Measurements from ENCODE around the gene ZNF429. TPM values are rescaled to one million over a fixed set of nuclear protein-coding genes. Genes with fewer than 3 reads are reported as not detected.
"Not testable (repeated sequence)": the region's sequence is repeated elsewhere in the genome, so short reads cannot be mapped to it uniquely, and the experiment has no call there.

The ZNF429 gene
- total RNA-seq, 2 experiments from 2014 or later = 11.4 to 12.7 TPM

GRCh38 chr19:21559444-21559843 lies 54.0 kb downstream of the ZNF429 start:
- Mint-ChIP-seq H3K27me3 (no peaks in the 10 kb centered on the region), H3K4me1 (no peaks in the 10 kb centered on the region), H3K9me3 (peaks cover 41% of the 10 kb centered on the region), H3K27ac (no peak overlapping the region), H3K4me3 (no peak overlapping the region), H3K36me3 (ENCODE audit: low read depth) (peaks cover 69% of the 10 kb centered on the region)
- no peak for DNase-seq
- CTCF ChIA-PET = interaction anchor here (0.6 kb wide), 1 partner anchor 143 kb away, joined by 3 read pairs; no protein-coding TSS in a partner anchor
- POLR2A ChIA-PET = no interaction called here

- H3K36me3 Mint-ChIP-seq (ENCODE audit: low read depth) = peaks cover 60% of the 10 kb centered on the region
- H3K27ac Mint-ChIP-seq = no peak overlapping the region
- H3K27me3 Mint-ChIP-seq = no peaks in the 10 kb centered on the region
- DNase-seq = no peak
- H3K4me3 Mint-ChIP-seq = no peak overlapping the region
- CTCF ChIA-PET = no interaction called here
- POLR2A ChIA-PET = no interaction called here
- H3K4me1 Mint-ChIP-seq = peaks cover 19% of the 10 kb centered on the region
- peaks cover 40% of the 10 kb centered on the region for H3K9me3 Mint-ChIP-seq
Measured at GRCh38 chr19:21564406-21564805, 59.0 kb downstream of the ZNF429 start.

- peaks cover 51% of the 10 kb centered on the region for H3K36me3 Mint-ChIP-seq (ENCODE audit: low read depth)
- H3K4me3 Mint-ChIP-seq = no peak overlapping the region
- peaks cover 19% of the 10 kb centered on the region for H3K4me1 Mint-ChIP-seq
- no peak overlapping the region for H3K27ac Mint-ChIP-seq
- H3K9me3 Mint-ChIP-seq = peaks cover 35% of the 10 kb centered on the region
- ChIA-PET POLR2A (no interaction called here), CTCF (no interaction called here)
- no peaks in the 10 kb centered on the region for H3K27me3 Mint-ChIP-seq
- DNase-seq = no peak
Measured at GRCh38 chr19:21566073-21566472, 60.7 kb downstream of the ZNF429 start.

- Mint-ChIP-seq H3K27ac (peak overlapping the region; percentile 97), H3K36me3 (ENCODE audit: low read depth) (peaks cover 46% of the 10 kb centered on the region), H3K9me3 (peaks cover 42% of the 10 kb centered on the region), H3K4me1 (peaks cover 19% of the 10 kb centered on the region), H3K4me3 (peak overlapping the region; percentile 91)
- DNase-seq, CTCF ChIA-PET, H3K27me3 Mint-ChIP-seq, POLR2A ChIA-PET: not testable (repeated sequence)
Measured at GRCh38 chr19:21567806-21568205, 62.4 kb downstream of the ZNF429 start.

- Mint-ChIP-seq H3K4me1 (peaks cover 22% of the 10 kb centered on the region), H3K36me3 (ENCODE audit: low read depth) (peaks cover 35% of the 10 kb centered on the region), H3K27ac (peak overlapping the region; percentile 97), H3K9me3 (peaks cover 41% of the 10 kb centered on the region), H3K27me3 (no peaks in the 10 kb centered on the region), H3K4me3 (peak overlapping the region; percentile 91)
- ChIA-PET POLR2A (interaction anchor here (0.6 kb wide), 2 partner anchors 240 to 775 kb away, joined by 3 read pairs; partner anchors contain the start of gene ZNF708), CTCF (no interaction called here)
- DNase-seq = peak; percentile 92
Measured at GRCh38 chr19:21568816-21569493, 63.6 kb downstream of the ZNF429 start.

- Mint-ChIP-seq H3K36me3 (ENCODE audit: low read depth) (peaks cover 29% of the 10 kb centered on the region), H3K4me1 (peaks cover 22% of the 10 kb centered on the region), H3K27ac (peak overlapping the region; percentile 97), H3K4me3 (peak overlapping the region; percentile 91), H3K9me3 (peaks cover 39% of the 10 kb centered on the region), H3K27me3 (no peaks in the 10 kb centered on the region)
- ChIA-PET POLR2A (interaction anchor here (0.6 kb wide), 2 partner anchors 129 to 240 kb away, joined by 3 to 6 read pairs; partner anchors contain the start of gene ZNF708), CTCF (no interaction called here)
- DNase-seq = peak; percentile 72
Measured at GRCh38 chr19:21569494-21569865, 64.1 kb downstream of the ZNF429 start.

- Mint-ChIP-seq H3K4me3 (no peak overlapping the region), H3K4me1 (peaks cover 18% of the 10 kb centered on the region), H3K9me3 (peaks cover 34% of the 10 kb centered on the region), H3K27me3 (no peaks in the 10 kb centered on the region), H3K27ac (no peak overlapping the region), H3K36me3 (ENCODE audit: low read depth) (peaks cover 21% of the 10 kb centered on the region)
- DNase-seq = no peak
- POLR2A ChIA-PET = interaction anchor here (0.6 kb wide), 1 partner anchor 396 kb away, joined by 3 read pairs; no protein-coding TSS in a partner anchor
- CTCF ChIA-PET = no interaction called here
Measured at GRCh38 chr19:21571316-21571715, 65.9 kb downstream of the ZNF429 start.

GRCh38 chr19:21574607-21575006 lies 69.2 kb downstream of the ZNF429 start:
- POLR2A ChIA-PET = no interaction called here

GRCh38 chr19:21576481-21576880 lies 71.1 kb downstream of the ZNF429 start:
- POLR2A ChIA-PET = no interaction called here
- H3K9me3 Mint-ChIP-seq = peaks cover 26% of the 10 kb centered on the region

More at GRCh38 chr19:21574607-21575006, 69.2 kb downstream of the ZNF429 start:
- CTCF ChIA-PET = no interaction called here
- Mint-ChIP-seq H3K4me3 (no peak overlapping the region), H3K27ac (no peak overlapping the region), H3K27me3 (no peaks in the 10 kb centered on the region), H3K4me1 (peaks cover 6% of the 10 kb centered on the region), H3K36me3 (ENCODE audit: low read depth) (peaks cover 5% of the 10 kb centered on the region), H3K9me3 (peaks cover 27% of the 10 kb centered on the region)
- DNase-seq = no peak

GRCh38 chr19:21580101-21580500 lies 74.7 kb downstream of the ZNF429 start:
- H3K27me3 Mint-ChIP-seq = no peaks in the 10 kb centered on the region
- H3K4me3 Mint-ChIP-seq = no peak overlapping the region
- ChIA-PET POLR2A (no interaction called here), CTCF (interaction anchor here (0.7 kb wide), 1 partner anchor 116 kb away, joined by 4 read pairs; no protein-coding TSS in a partner anchor)
- H3K36me3 Mint-ChIP-seq (ENCODE audit: low read depth) = no peaks in the 10 kb centered on the region
- peaks cover 12% of the 10 kb centered on the region for H3K9me3 Mint-ChIP-seq
- H3K4me1 Mint-ChIP-seq = peaks cover 17% of the 10 kb centered on the region
- DNase-seq = peak; percentile 20
- H3K27ac Mint-ChIP-seq = peak overlapping the region; percentile 83

More at GRCh38 chr19:21576481-21576880, 71.1 kb downstream of the ZNF429 start:
- no peak for DNase-seq
- no peak overlapping the region for H3K27ac Mint-ChIP-seq
- CTCF ChIA-PET = no interaction called here
- H3K4me1 Mint-ChIP-seq = peaks cover 16% of the 10 kb centered on the region
- H3K4me3 Mint-ChIP-seq = no peak overlapping the region
- no peaks in the 10 kb centered on the region for H3K27me3 Mint-ChIP-seq
- peaks cover 2% of the 10 kb centered on the region for H3K36me3 Mint-ChIP-seq (ENCODE audit: low read depth)

GRCh38 chr19:21580818-21581217 lies 75.4 kb downstream of the ZNF429 start:
- Mint-ChIP-seq H3K36me3 (ENCODE audit: low read depth) (no peaks in the 10 kb centered on the region), H3K27ac (peak overlapping the region; percentile 83), H3K27me3 (no peaks in the 10 kb centered on the region), H3K4me3 (no peak overlapping the region), H3K9me3 (peaks cover 12% of the 10 kb centered on the region), H3K4me1 (peaks cover 17% of the 10 kb centered on the region)
- CTCF ChIA-PET = no interaction called here
- POLR2A ChIA-PET = no interaction called here
- DNase-seq = no peak

- H3K4me3 Mint-ChIP-seq = no peak overlapping the region
- ChIA-PET CTCF (no interaction called here), POLR2A (no interaction called here)
- peaks cover 18% of the 10 kb centered on the region for H3K4me1 Mint-ChIP-seq
- H3K27ac Mint-ChIP-seq = no peak overlapping the region
- no peak for DNase-seq
- H3K36me3 Mint-ChIP-seq (ENCODE audit: low read depth) = no peaks in the 10 kb centered on the region
- H3K27me3 Mint-ChIP-seq = no peaks in the 10 kb centered on the region
- peaks cover 9% of the 10 kb centered on the region for H3K9me3 Mint-ChIP-seq
Measured at GRCh38 chr19:21581646-21582240, 76.3 kb downstream of the ZNF429 start.

GRCh38 chr19:21584537-21584936 lies 79.1 kb downstream of the ZNF429 start:
- ChIA-PET CTCF (interaction anchor here (0.6 kb wide), 1 partner anchor 225 kb away, joined by 3 read pairs; no protein-coding TSS in a partner anchor), POLR2A (no interaction called here)
- DNase-seq = no peak
- Mint-ChIP-seq H3K4me3 (no peak overlapping the region), H3K36me3 (ENCODE audit: low read depth) (no peaks in the 10 kb centered on the region), H3K27ac (peak overlapping the region; percentile 31), H3K9me3 (peaks cover 6% of the 10 kb centered on the region), H3K4me1 (peaks cover 18% of the 10 kb centered on the region), H3K27me3 (no peaks in the 10 kb centered on the region)
